B cell (primary cell): ENCODE results near the gene NUMB.

Experiments
- CTCF ChIP-seq: fragments of 200-600 bp; IDR thresholded peaks from one replicate; pipeline ENCODE4 v1.8.0; 2022; ENCODE audit warnings: antibody characterized with exemption, mild to moderate bottlenecking
- EZH2 ChIP-seq: IDR thresholded peaks from 2 replicates; pipeline ENCODE4 v1.6.1; 2012; ENCODE audit warnings: borderline replicate concordance, low read depth, mild to moderate bottlenecking, moderate library complexity, low read length; ENCODE audit not compliant: insufficient read depth, poor library complexity, severe bottlenecking

- no peak for TF ChIP-seq CTCF
- TF ChIP-seq EZH2, result no peak
Observed at GRCh38 chr14:73397810-73398209, 60.5 kb downstream of the NUMB start.
